Spleen (tissue), 11 donors: ENCODE data around the gene ALPK3. TPM values are rescaled to one million over a fixed set of nuclear protein-coding genes. Genes with fewer than 3 reads are reported as not detected.

Experiments used
- DNase-seq: peaks from one replicate; pipeline ENCODE4 v3.0.0-alpha.2; 2020
- H3K27ac ChIP-seq, 8 donors: fragments of 200-600 bp; sonication (generic) in 7 of 8; 1 replicate in 4 of 8; 2 replicates in 4 of 8; pipeline versions ENCODE4 v1.5.0 to v1.8.0; 2016 to 2021; ENCODE audit warnings: inconsistent platforms in 4 of 8, mild to moderate bottlenecking in 4 of 8, moderate library complexity in 1 of 8
- H3K27me3 ChIP-seq, 7 donors: fragments of 200-600 bp; sonication (generic) in 6 of 7; replicated peaks in 1 of 7; 1 replicate in 4 of 7; 2 replicates in 3 of 7; pipeline versions ENCODE4 v1.5.0 to v1.8.0; 2016 to 2021; ENCODE audit warnings: inconsistent platforms in 3 of 7, mild to moderate bottlenecking in 1 of 7
- H3K36me3 ChIP-seq, 6 donors: fragments of 200-600 bp; sonication (generic) in 5 of 6; 1 replicate in 4 of 6; 2 replicates in 2 of 6; pipeline versions ENCODE4 v1.5.0 to v1.8.0; 2016 to 2021; ENCODE audit warnings: inconsistent platforms in 2 of 6
- H3K4me1 ChIP-seq, 6 donors: fragments of 200-600 bp; sonication (generic) in 5 of 6; 1 replicate in 3 of 6; 2 replicates in 3 of 6; pipeline versions ENCODE4 v1.5.0 to v1.8.0; 2016 to 2021; ENCODE audit warnings: inconsistent platforms in 3 of 6
- H3K4me3 ChIP-seq, 8 donors: fragments of 200-600 bp; sonication (generic) in 7 of 8; 1 replicate in 4 of 8; 2 replicates in 4 of 8; pipeline versions ENCODE4 v1.5.0 to v1.8.0; 2016 to 2021; ENCODE audit warnings: inconsistent platforms in 4 of 8, mild to moderate bottlenecking in 4 of 8, moderate library complexity in 2 of 8
- H3K9me3 ChIP-seq, 8 donors: fragments of 200-600 bp; sonication (generic) in 7 of 8; 1 replicate in 4 of 8; 2 replicates in 4 of 8; pipeline versions ENCODE4 v1.5.0 to v1.8.0; 2016 to 2021; ENCODE audit warnings: inconsistent platforms in 4 of 8
- POLR2A ChIP-seq, 3 donors: fragments of 450-650 bp; IDR thresholded peaks; one replicate each; pipeline ENCODE4 v1.5.1; 2017; ENCODE audit warnings: antibody characterized with exemption in 3 of 3, mild to moderate bottlenecking in 1 of 3
- POLR2AphosphoS5 ChIP-seq, 3 donors: sonication (generic); formaldehyde crosslinking; IDR thresholded peaks; one replicate each; pipeline ENCODE4 v1.5.1; 2017; ENCODE audit warnings: antibody characterized with exemption in 3 of 3
- WGBS, 5 donors: extraction: QIAGEN DNeasy Blood & Tissue Kit in 3 of 5; methylation state at CpG; one replicate each; pipeline versions ENCODE4 v1.1.5 to v1.1.7; 2013 to 2018; 5-methylcytosine and 5-hydroxymethylcytosine counted together
- intact Hi-C: fragments of 100-400 bp; cut with DNase I; formaldehyde crosslinking; loops from one replicate; pipeline ENCODE4 v1.15.0; 2023; ENCODE audit warnings: low total_unique reads
- polyA plus RNA-seq, 3 donors: library from polyadenylated mRNA; stranded (reverse); fragments of 200-250 nt; gene quantifications; one replicate each; pipeline ENCODE4 v1.2.1, GENCODE V29; 2013
- total RNA-seq, 7 donors: library from RNA; depleted of rRNA in 3 of 7; stranded (reverse); fragments of >200 nt in 3 of 7; fragmentation: NEBNext Ultra II Directional in 4 of 7; extraction: Animal tissue kit (Norgen Biotek cat#: 25700) in 4 of 7; gene quantifications; one replicate each; pipeline versions ENCODE4 v1.1.0 to v1.2.1, GENCODE V29; 2016 to 2021
- TF ChIP-seq, protein P1 (sequence below), 11 experiments: fragments of 200-600 bp in 7 of 11; fragments of 450-650 bp in 4 of 11; sonication (generic) in 4 of 11; IDR thresholded peaks in 8 of 11; conservative IDR thresholded peaks in 3 of 11; 1 replicate in 7 of 11; 2 replicates in 4 of 11; pipeline versions ENCODE4 v1.4.0 to v1.8.0; 2016 to 2021; ENCODE audit warnings: antibody characterized with exemption in 11 of 11, inconsistent platforms in 4 of 11, mild to moderate bottlenecking in 1 of 11
- donor health status: healthy with polysubstance abuse.
- donor health status: DM: no; HTN: no; CAD: no; lungs with moderate emphysema.
- donor health status: DM: no; HTN: no; CAD: no.
- donor health status: Bipolar disorder and iron deficiency.
- donor health status: healthy.
- donor health status: DM: no; HTN: no; CAD: no.
- donor health status: DM: yes; HTN: yes; CAD: no.

The ALPK3 gene
- total and polyA plus RNA-seq, 10 donors, result 0.13 to 1.1 (median 0.73) TPM

DNA sequence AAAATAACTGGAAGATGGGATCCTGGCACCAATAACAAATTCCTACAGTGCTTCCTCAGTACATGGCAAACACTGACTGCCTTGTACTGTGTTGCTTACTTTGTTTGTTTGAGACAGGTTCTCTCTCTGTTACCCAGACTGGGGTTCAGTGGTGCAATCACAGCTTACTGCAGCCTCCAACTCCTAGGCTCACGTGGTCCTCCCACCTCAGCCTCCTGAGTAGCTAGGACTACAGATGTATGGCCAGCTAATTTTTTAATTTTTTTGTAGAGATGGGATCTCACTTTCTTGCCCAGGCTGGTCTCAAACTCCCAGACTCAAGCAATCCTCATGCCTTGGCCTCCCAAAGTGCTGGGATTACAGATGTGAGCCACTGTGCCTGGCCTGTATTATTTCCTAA, 3.7 kb upstream of the ALPK3 start:
- Histone ChIP-seq H3K4me3 (no peak overlapping the region), H3K9me3 (no peaks in the 10 kb centered on the region), H3K27me3 (peaks cover 0 to 23% (median 10%) of the 10 kb centered on the region in 7 donors), H3K36me3 (peaks cover 0 to 5% (median 0%) of the 10 kb centered on the region in 6 donors), H3K4me1 (peaks cover 0 to 35% (median 21%) of the 10 kb centered on the region in 6 donors), H3K27ac (no peak overlapping the region)
- no peak for DNase-seq
- intact Hi-C loops, result no loop called here
- TF ChIP-seq POLR2A (IDR thresholded peaks at IDR 0.05) (no peak), POLR2AphosphoS5 (IDR thresholded peaks at IDR 0.05) (no peak)
- TF ChIP-seq, protein P1, sequence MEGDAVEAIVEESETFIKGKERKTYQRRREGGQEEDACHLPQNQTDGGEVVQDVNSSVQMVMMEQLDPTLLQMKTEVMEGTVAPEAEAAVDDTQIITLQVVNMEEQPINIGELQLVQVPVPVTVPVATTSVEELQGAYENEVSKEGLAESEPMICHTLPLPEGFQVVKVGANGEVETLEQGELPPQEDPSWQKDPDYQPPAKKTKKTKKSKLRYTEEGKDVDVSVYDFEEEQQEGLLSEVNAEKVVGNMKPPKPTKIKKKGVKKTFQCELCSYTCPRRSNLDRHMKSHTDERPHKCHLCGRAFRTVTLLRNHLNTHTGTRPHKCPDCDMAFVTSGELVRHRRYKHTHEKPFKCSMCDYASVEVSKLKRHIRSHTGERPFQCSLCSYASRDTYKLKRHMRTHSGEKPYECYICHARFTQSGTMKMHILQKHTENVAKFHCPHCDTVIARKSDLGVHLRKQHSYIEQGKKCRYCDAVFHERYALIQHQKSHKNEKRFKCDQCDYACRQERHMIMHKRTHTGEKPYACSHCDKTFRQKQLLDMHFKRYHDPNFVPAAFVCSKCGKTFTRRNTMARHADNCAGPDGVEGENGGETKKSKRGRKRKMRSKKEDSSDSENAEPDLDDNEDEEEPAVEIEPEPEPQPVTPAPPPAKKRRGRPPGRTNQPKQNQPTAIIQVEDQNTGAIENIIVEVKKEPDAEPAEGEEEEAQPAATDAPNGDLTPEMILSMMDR (IDR thresholded peaks at IDR 0.05 in 8 of 11, conservative IDR thresholded peaks at IDR 0.05 in 3 of 11), result no peak
- 92 to 100% (median 94%) methylated on average over 1 of the region's 1 CpG for WGBS, 5 donors

GRCh38 chr15:84813931-84814330, 3.2 kb upstream of the ALPK3 start:
- TF ChIP-seq, protein P1 (IDR thresholded peaks at IDR 0.05 in 8 of 11, conservative IDR thresholded peaks at IDR 0.05 in 3 of 11), result no peak
- TF ChIP-seq POLR2AphosphoS5 (IDR thresholded peaks at IDR 0.05) (no peak), POLR2A (IDR thresholded peaks at IDR 0.05) (no peak)
- Histone ChIP-seq H3K27me3 (peaks cover 0 to 23% (median 10%) of the 10 kb centered on the region in 7 donors), H3K4me3 (no peak overlapping the region), H3K4me1 (peaks cover 0 to 40% (median 23%) of the 10 kb centered on the region in 6 donors), H3K27ac (no peak overlapping the region), H3K36me3 (peaks cover 0 to under 1% (median 0%) of the 10 kb centered on the region in 6 donors), H3K9me3 (no peaks in the 10 kb centered on the region)
- intact Hi-C loops, result no loop called here
- DNase-seq, result no peak
- 63 to 77% (median 69%) methylated on average over 1 of the region's 1 CpG for WGBS, 5 donors

DNA sequence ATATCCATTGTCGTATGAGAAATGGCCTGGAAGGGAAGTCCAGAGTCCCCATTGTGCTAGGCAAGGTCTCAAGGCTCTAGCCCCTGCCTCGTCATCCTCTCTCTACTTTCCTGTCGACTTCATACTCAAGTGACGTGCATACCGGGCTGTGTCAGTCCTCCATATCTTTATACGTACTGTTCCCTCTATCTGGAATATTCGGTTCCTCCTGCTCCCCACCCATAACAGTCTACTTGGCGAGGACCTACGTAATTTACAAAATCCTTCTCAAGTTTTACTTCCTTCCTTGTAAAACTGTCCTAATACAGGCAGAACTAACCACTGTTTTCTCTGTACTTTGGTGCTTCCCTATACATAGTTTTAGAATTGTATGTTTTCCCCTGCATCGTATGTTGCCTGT, 2.2 kb upstream of the ALPK3 start:
- intact Hi-C loops, result no loop called here
- no peaks in the 10 kb centered on the region for H3K9me3 ChIP-seq
- H3K27ac ChIP-seq, result peak overlapping the region in 3 of 8 donors; percentile 14 to 24 (median 18)
- TF ChIP-seq POLR2A (IDR thresholded peaks at IDR 0.05) (no peak), POLR2AphosphoS5 (IDR thresholded peaks at IDR 0.05) (no peak)
- TF ChIP-seq, protein P1 (IDR thresholded peaks at IDR 0.05 in 8 of 11, conservative IDR thresholded peaks at IDR 0.05 in 3 of 11), result no peak
- WGBS, 5 donors, result 48 to 79% (median 67%) methylated on average over 10 of the region's 10 CpGs
- H3K36me3 ChIP-seq, result no peaks in the 10 kb centered on the region
- H3K4me1 ChIP-seq, result peaks cover 0 to 49% (median 29%) of the 10 kb centered on the region in 6 donors
- peaks cover 0 to 23% (median 10%) of the 10 kb centered on the region in 7 donors for H3K27me3 ChIP-seq
- no peak for DNase-seq
- H3K4me3 ChIP-seq, result no peak overlapping the region

DNA sequence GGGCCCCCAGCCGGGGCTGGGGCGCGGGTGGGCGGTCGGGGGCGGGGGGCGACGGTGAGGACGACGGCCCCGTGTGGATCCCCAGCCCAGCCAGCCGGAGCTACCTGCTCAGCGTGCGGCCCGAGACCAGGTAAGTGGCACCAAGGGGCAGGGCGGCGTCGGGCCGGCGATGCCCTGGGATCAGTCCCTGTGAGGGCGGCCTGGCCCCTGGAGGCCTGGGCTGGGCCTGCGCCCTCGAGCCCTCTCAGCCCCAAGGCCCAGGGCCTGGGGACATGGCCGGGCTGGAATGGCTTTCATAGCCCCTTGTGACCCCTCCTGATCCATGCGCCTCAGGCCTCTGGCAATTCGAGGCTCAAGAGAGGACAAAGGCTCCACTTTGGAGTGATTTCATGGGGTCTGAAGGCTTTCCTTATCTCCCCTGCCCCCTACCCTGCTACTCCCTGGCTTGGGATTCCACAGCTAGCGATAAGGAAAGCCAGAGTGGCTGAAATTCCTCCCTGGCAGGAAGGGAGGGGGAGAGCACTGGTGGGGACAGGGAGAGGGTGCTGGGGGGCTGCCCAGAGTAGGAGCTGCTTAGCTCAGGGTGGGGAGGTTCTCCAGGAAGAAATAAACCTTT, 418 bp downstream of the ALPK3 start:
- TF ChIP-seq POLR2A (IDR thresholded peaks at IDR 0.05) (no peak), POLR2AphosphoS5 (IDR thresholded peaks at IDR 0.05) (no peak)
- TF ChIP-seq, protein P1 (IDR thresholded peaks at IDR 0.05 in 8 of 11, conservative IDR thresholded peaks at IDR 0.05 in 3 of 11), result no peak

More for the DNA sequence above, 418 bp downstream of the ALPK3 start:
- DNase-seq, result peak; percentile 73
- Histone ChIP-seq H3K4me1 (peaks cover 0 to 64% (median 29%) of the 10 kb centered on the region in 6 donors), H3K27me3 (peaks cover 0 to 23% (median 10%) of the 10 kb centered on the region in 7 donors), H3K36me3 (no peaks in the 10 kb centered on the region), H3K9me3 (no peaks in the 10 kb centered on the region), H3K27ac (peak overlapping the region in 5 of 8 donors; percentile 26 to 65 (median 46)), H3K4me3 (peak overlapping the region in 1 of 8 donors; percentile 34)
- intact Hi-C loops, result no loop called here
- WGBS, 5 donors, result 45 to 89% (median 48%) methylated on average over 3 to 27 of the region's 27 CpGs
